ENCODE results near the gene EYS. TPM values are rescaled to one million over a fixed set of nuclear protein-coding genes. Genes with fewer than 3 reads are reported as not detected.

Gene EYS
- total and polyA plus RNA-seq, 2 of the 8 experiments (the other 6 are each of a cell fraction or from before 2014, with no cell fraction given) = 0.05 to 0.13 TPM

- no peak overlapping the region for H2BK12ac ChIP-seq (ENCODE audit: low read depth, low read length)
- no peak overlapping the region for H2BK120ac ChIP-seq (replicated peaks; ENCODE audit: low read depth, low read length)
- no peak overlapping the region for H3K4me3 ChIP-seq (ENCODE audit: extremely low read depth in 1 of 4, insufficient read depth in 2 of 4, low read depth in 3 of 4, low read length in 4 of 4)
- H2AFZ ChIP-seq (ENCODE audit: low read length) = no peak overlapping the region
- POLR2A ChIA-PET (ENCODE audit: partially characterized antibody) = no interaction called here
- no peaks in the 10 kb centered on the region for H3K23me2 ChIP-seq (ENCODE audit: low read depth, low read length)
- no peak overlapping the region for H2BK15ac ChIP-seq (ENCODE audit: low read length)
- no peak overlapping the region for H4K91ac ChIP-seq (replicated peaks; ENCODE audit: insufficient read length, low read length)
- H3K23ac ChIP-seq (ENCODE audit: insufficient read length) = no peak overlapping the region
- no peaks in the 10 kb centered on the region for H3K79me2 ChIP-seq (ENCODE audit: control insufficient read depth in 1 of 2, insufficient read depth in 2 of 2, low read length in 2 of 2)
- no peaks in the 10 kb centered on the region for H4K20me1 ChIP-seq (replicated peaks in 1 of 2; ENCODE audit: control insufficient read depth in 1 of 2, insufficient read depth in 2 of 2, low read length in 2 of 2)
- H4K5ac ChIP-seq (ENCODE audit: insufficient read length, low read depth, low read length) = no peak overlapping the region
- H4K8ac ChIP-seq (ENCODE audit: extremely low read depth, insufficient read depth, low read length) = no peak overlapping the region
- DNase-seq (ENCODE audit: low read depth in 1 of 2, low spot score in 2 of 2) (no peak), FAIRE-seq (no peak)
- CTCF ChIA-PET (ENCODE audit: partially characterized antibody) = no interaction called here
- H2BK5ac ChIP-seq (ENCODE audit: low read depth, low read length) = no peak overlapping the region
- TF ChIP-seq POLR2A (IDR thresholded peaks at IDR 0.05; ENCODE audit: control extremely low read depth in 1 of 2, low read depth in 2 of 2, low read length in 2 of 2) (no peak), EZH2 (IDR thresholded peaks at IDR 0.05; ENCODE audit: low read depth, low read length, severe bottlenecking) (no peak), USF2 (IDR thresholded peaks at IDR 0.05; ENCODE audit: low read length) (no peak), JUND (IDR thresholded peaks at IDR 0.05; ENCODE audit: low read length) (no peak)
- no peak overlapping the region for H3K18ac ChIP-seq (ENCODE audit: extremely low read depth, low read length)
- no peaks in the 10 kb centered on the region for H3K4me1 ChIP-seq (replicated peaks in 1 of 4; ENCODE audit: control insufficient read depth in 3 of 4, insufficient read depth in 4 of 4, low read length in 3 of 4)
- no peak overlapping the region for H2BK20ac ChIP-seq (ENCODE audit: low read length)
- no peaks in the 10 kb centered on the region for H3K9me3 ChIP-seq (ENCODE audit: insufficient read depth in 2 of 2, low read depth in 1 of 2, low read length in 1 of 2)
- H3K79me1 ChIP-seq (ENCODE audit: low read depth, low read length) = no peaks in the 10 kb centered on the region
- H3K36me3 ChIP-seq (ENCODE audit: control insufficient read depth in 2 of 4, insufficient read depth in 4 of 4, low read length in 3 of 4) = no peaks in the 10 kb centered on the region
- H3K4me2 ChIP-seq (ENCODE audit: insufficient read depth in 1 of 2, low read depth in 2 of 2, low read length in 2 of 2) = no peak overlapping the region
- H3K9ac ChIP-seq (replicated peaks in 1 of 4; ENCODE audit: extremely low read depth in 1 of 4, low read depth in 3 of 4, low read length in 3 of 4) = no peak overlapping the region
- H3K27ac ChIP-seq (ENCODE audit: low read depth, low read length) = no peak overlapping the region
- WGBS, 2 experiments (ENCODE audit: extremely low coverage in 1 of 2, insufficient coverage in 1 of 2, insufficient read length in 1 of 2, insufficient replicate concordance in 2 of 2, low coverage in 1 of 2, low lambda C conversion rate in 2 of 2, missing lambda C conversion rate in 1 of 2) = 58% methylated on average over 3 of the region's 3 CpGs; no CpG with 5 or more reads in 1 of the 2 experiments
- no peak overlapping the region for H2AK5ac ChIP-seq (ENCODE audit: low read depth, low read length)
- no peak overlapping the region for H3K4ac ChIP-seq (replicated peaks; ENCODE audit: insufficient read length, low read depth, low read length)
- H3K56ac ChIP-seq (replicated peaks; ENCODE audit: insufficient read length, low read depth, low read length) = no peak overlapping the region
- H3K14ac ChIP-seq (ENCODE audit: insufficient read length) = no peak overlapping the region
- no peaks in the 10 kb centered on the region for H3K27me3 ChIP-seq (replicated peaks in 1 of 4; ENCODE audit: control insufficient read depth in 3 of 4, extremely low read depth in 1 of 4, insufficient read depth in 3 of 4, low read length in 3 of 4)
Measured at GRCh38 chr6:64213697-64214096, 1493.3 kb downstream of the EYS start.

All from H1 (cell line).